ENCODE data around the gene SLC6A5.

GRCh38 chr11:20707876-20708275 is 108.5 kb downstream of the SLC6A5 start:
- no peak for TF ChIP-seq CTCF (IDR thresholded peaks at IDR 0.05; ENCODE audit: low read depth, low read length, poor library complexity, severe bottlenecking)
- no peak for TF ChIP-seq EZH2phosphoT487 (IDR thresholded peaks at IDR 0.05; ENCODE audit: borderline replicate concordance, low read length)
